Measurements from ENCODE around the gene ERBB4. TPM values are rescaled to one million over a fixed set of nuclear protein-coding genes. Genes with fewer than 3 reads are reported as not detected.

The ERBB4 gene
- total RNA-seq, 2 experiments from 2014 or later = not detected

DNA sequence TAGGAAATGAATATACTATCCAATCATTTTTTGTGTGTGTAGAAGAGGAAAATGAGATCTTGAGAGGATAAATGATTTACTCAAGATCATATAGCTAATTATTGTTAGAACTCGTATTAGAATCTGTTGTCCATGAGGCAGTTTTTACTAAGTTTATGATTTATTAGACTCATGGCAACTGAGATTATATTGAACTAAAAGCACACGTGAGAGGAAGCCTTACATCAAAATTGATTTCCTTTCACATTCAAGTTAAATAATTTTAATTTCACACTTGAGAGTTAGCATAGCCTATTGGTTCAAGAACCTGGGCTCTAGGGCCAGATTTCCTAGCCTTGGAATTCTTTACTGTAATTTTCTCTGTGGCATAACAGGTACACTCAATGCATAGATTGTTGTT, 552.3 kb downstream of the ERBB4 start:
- Mint-ChIP-seq H3K27me3 (no peaks in the 10 kb centered on the region), H3K4me3 (no peak overlapping the region), H3K4me1 (ENCODE audit: low read depth) (no peaks in the 10 kb centered on the region), H3K9me3 (no peaks in the 10 kb centered on the region), H3K36me3 (ENCODE audit: low read depth) (no peaks in the 10 kb centered on the region), H3K27ac (no peak overlapping the region)
- ATAC-seq (ENCODE audit: poor library complexity) (no peak), DNase-seq (no peak)
- Histone ChIP-seq H3K4me3 (ENCODE audit: low read length) (no peak overlapping the region), H3K27ac (ENCODE audit: low read depth in 1 of 2, low read length in 2 of 2) (no peak overlapping the region), H3K9me3 (ENCODE audit: control insufficient read depth in 1 of 2, insufficient read depth in 1 of 2, low read length in 2 of 2) (peaks cover 0 to 4% of the 10 kb centered on the region in 2 experiments), H3K36me3 (ENCODE audit: insufficient read depth, low read length) (no peaks in the 10 kb centered on the region), H3K4me1 (ENCODE audit: insufficient read depth, low read length) (no peaks in the 10 kb centered on the region), H3K27me3 (ENCODE audit: control insufficient read depth in 1 of 2, insufficient read depth in 2 of 2, low read length in 2 of 2) (no peaks in the 10 kb centered on the region)
- ChIA-PET CTCF (no interaction called here), POLR2A (no interaction called here)
- TF ChIP-seq, protein P1, sequence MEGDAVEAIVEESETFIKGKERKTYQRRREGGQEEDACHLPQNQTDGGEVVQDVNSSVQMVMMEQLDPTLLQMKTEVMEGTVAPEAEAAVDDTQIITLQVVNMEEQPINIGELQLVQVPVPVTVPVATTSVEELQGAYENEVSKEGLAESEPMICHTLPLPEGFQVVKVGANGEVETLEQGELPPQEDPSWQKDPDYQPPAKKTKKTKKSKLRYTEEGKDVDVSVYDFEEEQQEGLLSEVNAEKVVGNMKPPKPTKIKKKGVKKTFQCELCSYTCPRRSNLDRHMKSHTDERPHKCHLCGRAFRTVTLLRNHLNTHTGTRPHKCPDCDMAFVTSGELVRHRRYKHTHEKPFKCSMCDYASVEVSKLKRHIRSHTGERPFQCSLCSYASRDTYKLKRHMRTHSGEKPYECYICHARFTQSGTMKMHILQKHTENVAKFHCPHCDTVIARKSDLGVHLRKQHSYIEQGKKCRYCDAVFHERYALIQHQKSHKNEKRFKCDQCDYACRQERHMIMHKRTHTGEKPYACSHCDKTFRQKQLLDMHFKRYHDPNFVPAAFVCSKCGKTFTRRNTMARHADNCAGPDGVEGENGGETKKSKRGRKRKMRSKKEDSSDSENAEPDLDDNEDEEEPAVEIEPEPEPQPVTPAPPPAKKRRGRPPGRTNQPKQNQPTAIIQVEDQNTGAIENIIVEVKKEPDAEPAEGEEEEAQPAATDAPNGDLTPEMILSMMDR (IDR thresholded peaks at IDR 0.05) = no peak
- intact Hi-C loops (cut with DNase I, micrococcal nuclease) = no loop called here

DNA sequence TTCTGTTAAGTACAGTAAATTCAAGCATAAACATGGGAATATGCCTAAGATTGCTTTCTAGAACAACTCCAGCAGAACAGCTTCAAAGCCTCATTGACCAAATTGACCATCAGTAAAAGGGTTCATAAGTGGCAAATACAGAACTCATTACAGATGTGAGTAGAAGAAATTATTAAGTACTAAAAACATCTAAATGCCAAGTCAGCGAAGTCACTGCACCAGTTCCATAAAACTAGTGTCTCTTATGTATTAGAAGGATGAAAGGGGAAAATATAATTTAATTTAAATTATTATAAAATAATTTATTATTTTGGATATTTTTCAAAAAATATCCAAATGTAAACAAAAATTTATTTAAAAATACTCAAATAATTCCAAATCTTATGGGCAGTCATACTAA, 553.2 kb downstream of the ERBB4 start:
- H3K36me3 ChIP-seq (ENCODE audit: insufficient read depth, low read length) = no peaks in the 10 kb centered on the region
- no peaks in the 10 kb centered on the region for H3K9me3 Mint-ChIP-seq
- no peak for DNase-seq
- H3K27ac Mint-ChIP-seq = no peak overlapping the region
- POLR2A ChIA-PET = no interaction called here
- H3K36me3 Mint-ChIP-seq (ENCODE audit: low read depth) = no peaks in the 10 kb centered on the region
- H3K27me3 ChIP-seq (ENCODE audit: control insufficient read depth in 1 of 2, insufficient read depth in 2 of 2, low read length in 2 of 2) = no peaks in the 10 kb centered on the region
- no peaks in the 10 kb centered on the region for H3K27me3 Mint-ChIP-seq
- H3K4me3 Mint-ChIP-seq = no peak overlapping the region
- H3K4me3 ChIP-seq (ENCODE audit: low read length) = no peak overlapping the region
- peaks cover 0 to 4% of the 10 kb centered on the region in 2 experiments for H3K9me3 ChIP-seq (ENCODE audit: control insufficient read depth in 1 of 2, insufficient read depth in 1 of 2, low read length in 2 of 2)
- no peak overlapping the region for H3K27ac ChIP-seq (ENCODE audit: low read depth in 1 of 2, low read length in 2 of 2)
- CTCF ChIA-PET = no interaction called here
- ATAC-seq (ENCODE audit: poor library complexity) = no peak
- TF ChIP-seq, protein P1 (IDR thresholded peaks at IDR 0.05) = no peak
- intact Hi-C loops (cut with DNase I, micrococcal nuclease) = no loop called here
- no peaks in the 10 kb centered on the region for H3K4me1 ChIP-seq (ENCODE audit: insufficient read depth, low read length)
- no peaks in the 10 kb centered on the region for H3K4me1 Mint-ChIP-seq (ENCODE audit: low read depth)

DNA sequence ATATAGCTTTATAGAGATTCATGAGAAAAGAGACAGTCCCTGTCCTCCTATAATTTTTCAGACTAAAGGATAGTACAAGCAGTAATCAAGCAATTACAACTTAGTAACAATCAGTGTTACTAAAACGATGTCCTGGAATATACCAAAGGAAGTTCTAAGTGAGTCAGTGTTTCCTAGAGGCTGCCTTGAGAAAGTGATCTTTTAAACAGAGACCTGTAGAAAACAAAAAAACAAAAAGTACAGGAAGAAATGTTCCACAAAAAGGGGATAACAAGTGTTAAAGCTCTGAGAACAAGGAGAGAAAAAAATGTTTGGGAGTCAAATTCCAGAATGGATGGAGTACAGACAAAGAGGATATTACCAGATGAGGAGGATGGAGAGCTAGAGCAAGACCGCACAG, 556.4 kb downstream of the ERBB4 start:
- Histone ChIP-seq H3K27ac (ENCODE audit: low read depth in 1 of 2, low read length in 2 of 2) (no peak overlapping the region), H3K9me3 (ENCODE audit: control insufficient read depth in 1 of 2, insufficient read depth in 1 of 2, low read length in 2 of 2) (peaks cover 0 to 9% of the 10 kb centered on the region in 2 experiments), H3K27me3 (ENCODE audit: control insufficient read depth in 1 of 2, insufficient read depth in 2 of 2, low read length in 2 of 2) (no peaks in the 10 kb centered on the region), H3K36me3 (ENCODE audit: insufficient read depth, low read length) (no peaks in the 10 kb centered on the region), H3K4me3 (ENCODE audit: low read length) (no peak overlapping the region), H3K4me1 (ENCODE audit: insufficient read depth, low read length) (no peaks in the 10 kb centered on the region)
- Mint-ChIP-seq H3K27ac (no peak overlapping the region), H3K4me1 (ENCODE audit: low read depth) (no peaks in the 10 kb centered on the region), H3K9me3 (no peaks in the 10 kb centered on the region), H3K4me3 (no peak overlapping the region), H3K36me3 (ENCODE audit: low read depth) (no peaks in the 10 kb centered on the region), H3K27me3 (no peaks in the 10 kb centered on the region)
- TF ChIP-seq, protein P1 (IDR thresholded peaks at IDR 0.05) = no peak
- no peak for ATAC-seq (ENCODE audit: poor library complexity)
- intact Hi-C loops (cut with DNase I, micrococcal nuclease) = no loop called here
- ChIA-PET CTCF (no interaction called here), POLR2A (no interaction called here)
- DNase-seq = no peak

Data from CD4-positive, alpha-beta T cell (primary cell).